Amniotic epithelial cell (primary cell): ENCODE data around the gene FOXP1.

Experiments used
- DNase-seq: peaks from one replicate; pipeline ENCODE4 v3.0.0-alpha.2; 2010; ENCODE audit warnings: low read depth

The FOXP1 gene

GRCh38 chr3:71428841-71429596, 154.5 kb downstream of the FOXP1 start:
- no peak for DNase-seq

DNA sequence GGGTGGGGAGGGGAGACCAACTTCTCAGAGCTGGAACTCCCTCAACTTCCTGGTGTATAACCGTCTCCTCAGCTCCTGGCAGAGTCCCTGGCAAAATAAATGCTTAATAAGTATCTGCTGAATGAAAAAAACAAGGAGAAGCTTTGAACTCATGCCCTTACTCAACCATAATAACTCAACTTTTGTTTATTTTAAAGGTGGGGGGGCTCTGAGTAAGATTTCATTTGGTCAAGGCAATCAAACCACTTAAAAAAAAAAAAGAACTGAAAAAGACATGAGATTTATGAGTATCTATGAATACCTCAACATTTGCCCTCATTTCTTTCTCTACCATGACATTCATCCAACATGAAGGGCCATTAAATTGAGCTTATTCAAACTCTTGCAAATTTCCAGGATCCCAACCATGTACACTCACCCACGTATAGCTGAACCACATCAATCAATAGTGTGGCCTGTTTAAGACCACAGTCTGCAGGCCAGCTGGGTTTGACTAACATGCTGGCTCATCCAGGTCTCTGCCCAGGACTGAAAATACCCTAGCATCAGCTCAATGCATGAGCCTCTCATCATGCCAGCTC, 157.9 kb downstream of the FOXP1 start:
- peak; percentile 89 for DNase-seq

GRCh38 chr3:71423151-71423906, 160.2 kb downstream of the FOXP1 start:
- no peak for DNase-seq

GRCh38 chr3:71421820-71422566, 161.5 kb downstream of the FOXP1 start:
- no peak for DNase-seq

DNA sequence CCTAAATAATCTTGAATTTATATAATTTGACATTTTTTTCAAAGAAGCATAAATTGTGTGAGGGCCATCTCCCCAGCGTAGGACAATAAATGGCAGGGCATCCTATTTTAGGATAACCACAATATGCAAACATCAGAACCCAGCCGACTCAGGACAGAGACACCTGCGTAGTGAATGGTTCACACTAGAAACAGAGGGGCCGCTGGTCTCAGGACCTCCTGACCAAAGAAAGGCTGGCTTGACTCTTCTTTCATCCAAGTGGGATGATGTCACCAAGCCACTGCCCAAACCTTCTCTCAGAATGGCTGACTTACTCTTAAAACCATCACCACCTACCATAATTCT, 162.1 kb downstream of the FOXP1 start:
- DNase-seq, result no peak

DNA sequence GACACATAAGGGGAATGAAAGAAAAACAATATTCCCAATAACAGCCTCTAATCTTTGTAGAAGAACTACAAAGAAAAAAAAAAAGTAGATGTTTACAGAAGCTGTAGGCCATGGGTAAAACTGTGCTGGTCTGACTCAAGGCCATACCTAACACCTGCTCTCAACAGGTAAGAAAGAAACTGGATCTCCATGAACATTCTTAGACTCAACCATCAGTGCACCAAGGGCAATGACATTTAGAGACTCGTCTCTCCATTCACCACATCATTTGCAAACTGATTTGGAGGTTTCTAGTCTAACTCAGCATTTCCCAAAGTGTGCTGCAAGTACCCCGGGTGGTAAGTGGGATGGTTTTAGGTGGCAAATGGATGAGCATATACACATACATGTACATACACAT, 164.2 kb downstream of the FOXP1 start:
- no peak for DNase-seq

- DNase-seq, result no peak
Observed at GRCh38 chr3:71417791-71418190, 165.7 kb downstream of the FOXP1 start.

- no peak for DNase-seq
Observed at GRCh38 chr3:71416876-71417275, 166.7 kb downstream of the FOXP1 start.

GRCh38 chr3:71415681-71416122, 167.8 kb downstream of the FOXP1 start:
- no peak for DNase-seq

DNA sequence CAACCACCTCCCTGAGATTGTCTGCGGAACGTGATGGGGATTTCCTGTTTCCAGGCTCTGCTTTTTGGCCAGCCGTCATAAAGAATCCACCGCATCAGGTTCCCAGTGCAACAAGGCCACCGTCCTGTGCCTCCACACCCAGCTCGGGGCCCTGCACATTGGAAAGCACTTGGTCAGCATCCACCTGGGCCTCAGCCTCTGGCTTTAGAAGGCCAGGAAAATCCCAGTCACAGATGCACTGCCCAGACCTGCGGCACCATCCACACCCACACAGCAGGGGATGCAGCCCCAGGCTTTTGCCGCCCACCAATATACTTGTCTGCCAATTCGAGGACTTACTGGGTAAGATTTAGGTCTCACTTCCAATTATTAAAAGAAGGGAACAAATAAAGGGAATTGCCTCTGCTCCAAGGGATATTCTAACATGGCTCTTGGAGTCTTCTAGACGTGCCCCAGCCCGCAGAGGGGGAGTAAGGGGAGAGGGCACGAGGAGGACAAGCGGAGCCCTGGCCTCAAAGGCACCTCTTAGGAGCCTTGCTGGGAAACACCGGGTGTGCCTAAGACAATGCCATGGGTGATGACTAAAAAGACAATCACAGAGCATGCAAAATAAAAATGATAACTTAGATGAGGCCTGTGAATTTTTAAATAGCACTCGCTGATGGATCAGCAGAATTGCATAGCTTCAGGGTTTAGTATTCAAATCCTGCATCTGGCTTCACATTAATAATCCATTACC, 169.2 kb downstream of the FOXP1 start:
- DNase-seq, result no peak

DNA sequence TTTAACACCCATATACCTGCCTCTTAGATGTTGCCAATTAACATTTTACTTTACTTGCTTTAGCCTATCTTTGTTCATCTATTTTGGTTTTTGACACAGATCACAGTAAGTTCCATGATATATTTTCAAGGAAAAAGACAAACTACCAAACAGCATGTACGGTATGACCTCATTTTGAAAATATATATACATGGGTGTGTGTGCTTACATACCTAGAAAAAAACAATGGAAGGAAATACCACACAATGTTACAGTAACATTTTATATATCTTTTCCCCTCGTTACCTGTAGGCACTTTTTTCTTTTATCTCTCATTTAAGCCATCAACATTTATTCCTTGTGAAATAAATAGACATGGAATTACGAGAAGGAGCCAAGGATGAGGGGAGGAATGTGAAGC, 170.0 kb downstream of the FOXP1 start:
- DNase-seq, result no peak

DNA sequence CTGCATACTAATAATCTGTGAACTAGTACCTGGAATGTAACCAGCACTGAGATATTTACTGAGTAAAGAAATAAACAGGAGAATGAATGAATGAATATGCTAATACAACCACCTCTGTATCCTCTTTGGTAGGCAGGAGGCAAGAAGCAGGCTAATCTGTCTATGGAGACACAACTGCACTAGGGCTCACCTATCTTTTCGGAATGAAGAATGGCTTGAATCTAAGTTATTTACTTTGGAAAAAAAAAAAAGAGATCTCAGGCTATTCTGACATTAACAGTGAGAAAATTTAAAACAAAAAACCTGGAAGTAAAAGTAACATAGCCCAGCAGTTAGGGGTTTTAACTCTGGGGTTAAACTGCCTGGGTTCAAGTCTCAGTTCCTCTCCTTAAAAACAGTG, 174.2 kb downstream of the FOXP1 start:
- DNase-seq, result no peak

DNA sequence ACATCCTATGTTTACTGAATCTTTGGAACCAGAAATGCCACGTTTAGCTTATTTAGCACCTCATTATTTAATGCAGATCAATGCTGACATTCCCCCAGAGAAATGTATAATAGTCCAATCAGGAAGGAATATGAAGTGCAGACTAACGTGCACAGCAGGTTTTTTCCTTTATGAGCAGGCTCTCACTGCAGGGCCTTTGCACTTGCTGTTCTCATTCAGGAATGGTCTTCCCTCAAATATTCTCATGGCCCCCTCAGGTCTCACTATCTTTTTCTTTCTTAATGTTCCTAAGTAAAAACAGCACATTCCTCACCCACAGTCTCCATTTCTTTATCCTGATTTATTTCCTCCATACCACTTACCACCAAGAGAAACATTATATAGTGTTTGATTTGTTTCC, 174.6 kb downstream of the FOXP1 start:
- no peak for DNase-seq

- DNase-seq, result no peak
Observed at GRCh38 chr3:71407823-71408222, 175.7 kb downstream of the FOXP1 start.

- DNase-seq, result no peak
Observed at GRCh38 chr3:71406972-71407810, 176.3 kb downstream of the FOXP1 start.

- DNase-seq, result no peak
Observed at GRCh38 chr3:71402911-71403310, 180.6 kb downstream of the FOXP1 start.

GRCh38 chr3:71402280-71402679, 181.2 kb downstream of the FOXP1 start:
- DNase-seq, result no peak

DNA sequence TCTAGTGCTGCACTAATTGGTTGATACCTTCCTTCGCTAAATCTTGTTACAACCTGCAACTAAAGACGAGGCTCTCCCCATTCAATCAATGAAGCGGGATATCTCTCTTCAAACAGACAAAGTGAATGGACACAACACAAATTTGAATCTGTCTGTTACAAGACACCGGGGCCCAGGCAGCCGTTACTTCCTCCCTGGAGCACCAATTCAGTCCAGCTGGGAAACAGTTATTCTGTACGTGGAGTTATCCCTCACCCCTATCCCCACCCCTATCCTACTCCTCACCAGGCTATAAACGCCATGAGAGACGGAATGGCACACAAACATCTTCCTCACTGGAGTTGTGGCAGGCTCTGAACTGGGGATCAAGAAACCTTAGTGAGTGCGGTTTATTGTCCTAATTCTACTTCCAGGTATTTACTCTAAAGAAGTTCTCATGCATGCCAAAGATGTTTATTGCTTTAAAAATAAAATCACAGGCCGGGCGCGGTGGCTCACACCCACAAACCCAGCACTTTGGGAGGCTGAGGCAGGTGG, 181.8 kb downstream of the FOXP1 start:
- no peak for DNase-seq

DNA sequence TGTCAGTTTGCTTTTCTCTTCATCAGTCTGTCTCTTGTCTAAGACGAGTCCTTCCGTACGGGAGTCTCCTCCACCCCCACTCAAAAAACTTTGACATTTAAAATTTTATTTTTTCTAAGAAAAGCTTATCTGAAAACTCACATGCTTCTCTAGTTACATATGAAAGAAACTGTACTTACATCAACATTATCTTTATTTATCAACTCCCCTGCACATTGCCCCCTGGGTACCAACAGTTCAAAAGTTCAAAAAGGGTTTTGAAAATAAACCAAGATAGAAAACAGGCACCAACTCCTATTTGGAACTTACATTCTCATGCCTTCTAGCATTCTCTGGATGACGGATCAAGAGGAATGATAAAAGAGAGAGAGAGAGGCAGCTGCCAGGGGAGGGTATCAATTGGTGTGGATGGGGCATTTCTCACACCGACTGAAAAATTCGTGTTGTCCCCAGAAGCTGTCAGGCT, 182.5 kb downstream of the FOXP1 start:
- DNase-seq, result peak; percentile 66

- no peak for DNase-seq
Observed at GRCh38 chr3:71399478-71399877, 184.1 kb downstream of the FOXP1 start.
